Kidney tubule cell (primary cell): ENCODE measurements around the gene PCGF3.
A peak's percentile ranks its signal among the peaks of the same experiment; 100 is the strongest.
"Not testable (repeated sequence)": the region's sequence is repeated elsewhere in the genome, so short reads cannot be mapped to it uniquely, and the experiment has no call there.

Experiments
- DNase-seq: peaks from one replicate; pipeline ENCODE4 v3.0.0-alpha.2; 2018; ENCODE audit warnings: low spot score

The PCGF3 gene

DNA sequence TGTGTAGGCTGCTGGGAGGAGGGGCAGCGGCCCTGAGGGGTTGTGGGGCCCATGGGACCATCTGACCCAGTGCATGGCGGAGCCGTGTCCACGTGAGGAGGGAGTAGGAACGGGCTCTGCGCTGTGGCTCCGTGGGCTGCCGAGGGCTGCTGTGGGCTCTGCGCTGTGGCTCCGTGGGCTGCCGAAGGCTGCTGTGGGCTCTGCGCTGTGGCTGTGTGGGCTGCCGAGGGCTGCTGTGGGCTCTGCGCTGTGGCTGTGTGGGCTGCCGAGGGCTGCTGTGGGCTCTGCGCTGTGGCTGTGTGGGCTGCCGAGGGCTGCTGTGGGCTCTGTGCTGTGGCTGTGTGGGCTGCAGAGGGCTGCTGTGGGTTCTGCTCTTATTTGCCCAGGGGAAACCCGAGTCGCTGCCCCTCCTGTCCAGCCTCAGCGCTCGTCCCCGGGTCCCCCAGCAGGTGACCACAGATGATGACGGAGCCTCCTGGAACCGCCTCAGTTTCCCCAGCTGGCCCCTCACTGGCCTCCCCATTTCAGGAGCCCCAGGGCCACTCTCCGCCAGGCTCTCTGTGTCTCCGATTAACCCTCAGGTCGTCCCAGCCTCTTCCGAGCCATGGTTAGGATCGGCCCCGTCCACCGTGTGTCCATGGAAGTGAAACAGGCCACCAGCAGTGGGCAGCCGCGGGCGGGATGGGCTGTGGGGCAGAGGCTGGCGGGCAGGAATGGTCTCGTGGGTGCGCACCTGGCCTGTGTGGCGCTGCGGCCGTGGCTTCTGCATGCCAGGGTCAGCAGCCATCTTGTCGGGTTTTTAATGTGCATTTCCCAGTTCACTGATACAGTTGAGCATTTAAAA, 20.0 kb downstream of the PCGF3 start:
- no peak for DNase-seq

DNA sequence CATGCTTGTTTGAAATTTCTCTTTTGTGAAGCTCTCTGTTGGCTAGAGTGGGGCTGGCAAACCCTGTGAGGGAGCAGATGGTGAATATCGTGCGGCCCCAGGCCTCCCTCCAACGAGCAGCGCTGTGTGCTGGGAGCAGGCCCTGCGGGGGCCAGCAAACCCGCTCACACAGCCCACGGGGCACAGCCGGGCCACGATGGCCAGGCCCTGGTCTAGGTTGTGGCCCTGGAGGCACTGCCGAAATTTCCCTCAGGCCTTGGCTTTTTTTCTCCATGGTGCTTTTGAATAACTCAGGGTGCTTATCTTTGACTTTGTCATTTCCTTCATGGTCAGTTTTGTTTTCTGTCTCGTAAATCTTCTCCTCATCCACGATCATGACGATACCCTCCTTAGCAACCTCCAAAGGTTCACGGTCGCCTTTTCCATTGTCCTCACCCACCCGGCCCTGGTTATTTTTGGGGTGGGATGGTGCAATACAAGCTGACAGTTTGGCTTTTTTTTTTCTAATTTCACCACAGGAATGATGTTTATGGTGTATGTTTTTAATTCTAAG, 20.7 kb downstream of the PCGF3 start:
- DNase-seq = no peak

DNA sequence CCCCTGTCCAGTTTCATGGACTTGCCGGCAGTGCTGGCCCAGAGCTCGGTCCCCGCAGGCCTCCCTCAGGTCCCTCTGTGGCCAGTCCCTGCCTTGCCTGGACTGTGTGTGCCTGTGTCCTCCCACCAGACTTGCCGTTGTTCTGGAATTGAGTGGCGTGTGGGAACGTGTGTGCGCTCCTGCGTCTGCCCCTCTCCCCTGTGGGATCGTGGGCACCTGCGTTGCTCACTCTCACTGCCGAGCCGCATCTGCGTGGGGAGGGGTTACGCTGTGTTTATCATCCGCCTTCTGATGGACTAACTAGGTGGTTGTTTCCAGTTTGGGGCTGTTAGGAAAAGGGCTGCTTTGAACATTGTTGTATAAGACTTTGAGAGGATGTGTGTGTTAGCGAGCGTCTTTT, 21.2 kb downstream of the PCGF3 start:
- DNase-seq = no peak

DNA sequence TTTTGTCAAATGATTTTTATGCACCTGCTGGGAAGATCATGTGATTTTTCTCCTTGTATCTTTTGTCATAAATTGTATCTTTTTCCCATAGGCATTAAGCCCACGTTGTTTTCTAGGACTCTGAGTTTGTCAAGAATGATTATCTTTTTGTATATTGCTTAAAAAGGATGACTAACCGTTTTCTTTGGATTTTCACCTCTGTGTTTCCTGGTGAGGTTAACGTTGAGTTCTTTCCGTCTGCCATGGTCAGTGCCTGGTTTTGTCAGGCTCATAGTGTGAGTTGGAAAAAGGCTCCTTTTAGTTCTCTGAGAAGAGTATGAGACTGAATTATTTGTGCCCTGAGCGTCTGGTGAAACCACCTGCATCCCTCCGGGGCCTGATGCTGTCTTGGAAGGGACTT, 21.9 kb downstream of the PCGF3 start:
- DNase-seq = peak; percentile 42

DNA sequence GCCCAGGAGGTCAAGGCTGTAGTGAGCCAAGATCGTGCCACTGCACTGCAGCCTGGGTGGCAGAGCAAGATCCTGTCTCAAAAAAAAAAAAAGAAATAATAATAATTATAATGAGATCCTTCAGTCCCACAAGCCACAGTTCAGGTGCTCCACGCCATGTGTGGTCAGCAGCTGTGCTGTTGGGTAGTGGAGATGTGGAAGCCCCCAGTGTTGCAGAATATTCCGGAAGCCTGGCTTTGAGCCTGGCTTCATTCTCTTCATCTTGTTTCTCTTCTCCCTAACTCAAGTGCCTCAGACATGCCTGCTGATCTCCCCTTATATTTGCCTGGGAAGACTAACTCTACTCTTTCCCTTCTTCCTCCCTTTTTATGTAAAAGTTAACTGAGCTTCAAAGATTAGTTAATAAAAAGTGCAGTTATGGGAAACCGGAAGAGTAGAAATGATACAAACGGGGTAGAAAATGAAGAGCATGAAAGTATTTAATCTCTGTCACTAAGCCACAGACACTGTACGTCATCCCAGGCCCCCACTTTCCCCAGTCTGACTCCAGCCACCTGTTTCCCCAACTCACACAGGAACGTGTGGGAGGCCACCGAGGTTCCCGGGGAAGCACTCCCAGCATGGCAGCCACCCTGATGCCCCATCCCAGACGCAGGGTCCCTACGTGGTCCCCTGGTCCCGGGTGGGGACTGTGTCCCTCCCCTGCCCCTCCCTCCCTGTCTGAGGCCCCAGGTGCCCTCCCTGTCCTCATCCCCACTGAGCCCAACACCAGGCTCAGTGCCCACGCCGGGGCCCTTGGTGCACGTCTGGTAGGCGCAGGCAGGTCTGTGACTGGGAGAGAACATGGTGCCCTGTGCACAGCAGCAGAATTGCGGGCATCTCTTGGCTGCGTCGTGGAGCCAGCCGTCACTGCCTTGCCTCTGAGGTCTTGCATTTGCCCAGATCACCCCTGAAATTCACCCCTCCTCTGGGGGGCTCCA, 24.0 kb downstream of the PCGF3 start:
- DNase-seq = no peak

DNA sequence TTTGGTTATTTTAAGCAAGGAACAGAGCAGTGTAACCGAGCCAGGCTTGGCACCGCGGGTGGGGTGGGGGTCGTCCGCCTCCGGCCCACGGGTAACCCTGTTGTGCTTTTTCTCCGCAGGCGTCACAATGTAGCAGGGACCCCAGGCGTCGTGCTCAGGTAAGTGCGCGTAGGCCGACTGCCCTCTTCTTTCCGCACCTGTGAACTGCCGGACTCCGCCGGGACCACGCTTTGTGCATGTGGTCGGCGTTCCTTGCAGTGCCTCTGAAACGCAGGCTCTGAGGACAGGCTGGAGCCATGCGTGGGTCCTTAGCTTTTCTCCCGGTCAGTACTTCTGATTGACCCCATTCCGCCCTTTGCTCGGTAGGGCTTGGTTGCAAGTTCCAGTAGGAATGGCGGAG, 24.9 kb downstream of the PCGF3 start:
- no peak for DNase-seq

DNA sequence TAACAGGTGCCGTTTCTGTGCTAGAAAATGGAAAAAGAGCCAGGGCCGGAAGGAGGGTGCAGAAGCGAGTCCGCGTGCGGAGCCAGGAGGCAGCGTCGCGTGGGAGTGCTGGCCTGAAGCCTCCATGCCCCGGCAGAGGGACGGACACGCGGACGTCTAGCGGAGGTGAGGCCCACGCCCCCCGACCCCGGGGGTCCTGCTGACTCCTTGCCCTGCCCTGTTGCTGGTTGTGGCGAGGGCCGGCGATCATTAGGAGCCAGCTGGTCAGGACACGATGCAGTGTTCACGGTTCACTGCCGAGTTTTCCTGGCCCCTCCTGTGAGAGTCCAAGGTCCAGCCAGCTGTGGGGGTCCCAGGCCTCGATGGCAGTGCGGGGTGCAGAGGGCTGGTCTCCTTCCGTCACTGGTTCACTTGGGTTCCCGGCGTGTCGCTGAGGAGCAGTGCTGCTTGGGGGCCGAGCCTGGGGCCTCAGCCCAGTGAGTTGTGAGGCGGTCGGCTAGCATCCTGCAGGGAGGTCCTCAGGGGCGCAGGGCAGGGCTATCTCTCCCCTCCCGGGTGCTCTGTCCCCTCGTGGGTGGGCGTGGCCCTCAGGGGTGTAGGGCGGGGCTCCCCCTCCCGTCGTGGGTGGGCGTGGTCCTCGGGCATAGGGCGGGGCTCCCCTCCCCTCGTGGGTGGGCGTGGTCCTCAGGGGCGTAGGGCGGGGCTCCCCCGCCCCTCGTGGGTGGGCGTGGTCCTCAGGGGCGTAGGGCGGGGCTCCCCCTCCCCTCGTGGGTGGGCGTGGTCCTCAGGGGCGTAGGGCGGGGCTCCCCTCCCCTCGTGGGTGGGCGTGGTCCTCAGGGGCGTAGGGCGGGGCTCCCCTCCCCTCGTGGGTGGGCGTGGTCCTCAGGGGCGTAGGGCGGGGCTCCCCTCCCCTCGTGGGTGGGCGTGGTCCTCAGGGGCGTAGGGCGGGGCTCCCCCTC, 25.6 kb downstream of the PCGF3 start:
- not testable (repeated sequence) for DNase-seq

DNA sequence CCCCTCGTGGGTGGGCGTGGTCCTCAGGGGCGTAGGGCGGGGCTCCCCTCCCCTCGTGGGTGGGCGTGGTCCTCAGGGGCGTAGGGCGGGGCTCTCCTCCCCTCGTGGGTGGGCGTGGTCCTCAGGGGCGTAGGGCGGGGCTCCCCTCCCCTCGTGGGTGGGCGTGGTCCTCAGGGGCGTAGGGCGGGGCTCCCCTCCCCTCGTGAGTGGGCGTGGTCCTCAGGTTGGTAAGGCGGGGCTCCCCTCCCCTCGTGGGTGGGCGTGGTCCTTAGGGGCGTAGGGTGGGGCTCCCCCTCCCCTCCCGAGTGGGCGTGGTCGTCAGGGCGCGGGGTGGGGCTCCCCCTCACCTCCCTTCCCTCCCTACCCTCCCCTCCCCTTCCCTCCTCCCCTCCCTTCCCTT, 26.3 kb downstream of the PCGF3 start:
- DNase-seq = not testable (repeated sequence)

DNA sequence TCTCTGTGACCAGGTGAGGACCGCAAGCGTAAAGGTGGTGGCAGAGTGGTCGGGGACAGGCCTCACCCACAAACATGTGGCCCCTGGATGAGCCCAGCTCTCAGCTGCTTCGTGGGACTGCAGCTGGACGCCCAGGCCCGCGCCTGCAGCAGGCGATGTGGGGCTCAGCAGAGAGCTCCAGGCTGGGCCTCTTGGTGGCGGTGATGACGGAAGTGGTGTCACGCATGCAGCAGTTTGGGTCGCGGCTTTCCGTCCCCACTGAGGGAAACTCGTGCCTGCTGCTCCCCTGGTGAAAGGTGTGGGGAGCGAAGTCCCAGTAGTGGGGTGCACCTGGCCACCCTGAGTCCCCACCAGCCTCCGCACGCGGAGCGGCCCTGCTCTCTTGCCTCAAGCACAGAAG, 26.9 kb downstream of the PCGF3 start:
- no peak for DNase-seq

DNA sequence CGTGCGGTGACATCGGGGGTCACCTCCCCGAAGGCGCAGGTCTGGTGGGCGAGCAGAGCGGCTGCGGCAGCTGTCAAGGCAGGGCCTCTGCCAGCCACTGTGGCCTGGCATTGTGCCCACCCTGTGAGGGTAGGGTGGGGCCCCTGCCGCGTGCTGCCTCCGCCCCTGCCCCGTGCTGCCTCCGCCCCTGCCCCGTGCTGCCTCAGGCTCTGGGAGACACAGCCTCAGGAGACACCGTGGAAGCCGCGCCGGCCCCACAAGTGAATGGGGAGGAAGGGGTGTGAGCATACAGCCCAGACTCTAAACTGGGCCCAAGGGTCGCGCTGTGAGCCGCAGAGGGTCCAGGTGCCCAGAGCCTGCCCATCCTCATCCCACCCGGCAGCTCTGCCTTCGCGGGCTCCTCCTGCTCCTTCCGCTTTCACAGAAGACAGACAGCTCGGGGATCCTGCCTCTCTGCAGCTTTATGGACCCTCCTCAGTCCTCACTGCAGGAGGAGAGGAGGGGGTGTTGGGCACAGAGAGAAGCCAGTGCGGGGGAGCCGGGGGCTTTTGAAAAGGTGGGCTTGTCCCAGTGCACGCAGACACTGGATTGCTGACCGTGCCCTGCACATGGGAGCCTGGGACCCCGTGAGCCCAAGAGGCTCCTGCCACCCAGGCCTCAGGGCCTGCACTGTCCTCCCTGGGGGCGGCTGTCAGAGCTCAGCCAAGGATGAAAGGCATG, 27.4 kb downstream of the PCGF3 start:
- DNase-seq = no peak

DNA sequence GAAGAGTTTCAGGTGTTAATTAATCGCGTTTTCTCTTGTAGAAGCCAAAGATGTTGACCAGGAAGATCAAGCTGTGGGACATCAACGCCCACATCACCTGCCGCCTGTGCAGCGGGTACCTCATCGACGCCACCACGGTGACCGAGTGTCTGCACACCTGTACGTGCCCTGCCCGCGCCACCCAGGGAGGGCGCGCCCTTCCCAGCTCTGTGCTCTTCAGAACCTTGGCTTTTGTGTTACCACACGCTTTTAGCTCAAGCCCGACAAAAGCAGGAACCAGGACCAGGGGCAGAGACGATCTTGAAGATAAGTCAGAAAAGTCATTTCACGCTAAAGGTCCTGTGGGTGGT, 28.0 kb downstream of the PCGF3 start:
- no peak for DNase-seq

DNA sequence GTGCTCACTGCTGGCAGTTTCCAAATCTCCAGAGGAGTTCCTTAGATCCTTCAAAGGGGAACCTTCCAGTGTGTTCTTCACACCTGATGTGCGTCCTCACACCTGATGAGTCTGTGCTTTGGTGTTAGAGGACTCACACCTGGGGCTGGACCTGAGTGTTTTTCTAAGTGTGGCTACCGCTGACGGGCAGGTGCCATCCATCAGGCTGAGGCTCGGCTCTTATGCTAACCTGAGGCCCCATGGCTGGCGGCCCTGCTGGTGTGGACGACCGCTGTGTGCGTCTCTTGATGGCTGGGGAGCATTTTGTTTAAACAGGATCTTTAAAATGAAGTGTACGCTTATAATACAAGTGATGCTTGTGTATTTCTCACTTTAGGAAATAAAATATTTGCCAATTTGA, 28.4 kb downstream of the PCGF3 start:
- no peak for DNase-seq

DNA sequence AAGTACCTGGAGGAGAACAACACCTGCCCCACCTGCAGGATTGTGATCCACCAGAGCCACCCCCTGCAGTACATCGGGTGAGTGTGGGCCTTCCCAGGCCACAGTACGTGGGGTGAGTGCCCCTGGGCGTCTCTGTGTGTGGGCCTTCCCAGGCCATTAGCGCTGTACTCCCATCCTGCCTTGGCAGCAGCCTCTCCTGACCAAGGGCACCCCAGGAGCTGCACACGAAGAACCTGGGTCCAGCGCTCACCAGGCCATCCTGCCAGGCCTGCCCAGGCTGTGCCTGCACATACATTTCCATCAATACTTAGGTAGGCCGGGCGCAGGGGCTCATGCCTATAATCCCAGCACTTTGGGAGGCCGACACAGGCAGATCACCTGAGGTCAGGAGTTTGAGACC, 29.3 kb downstream of the PCGF3 start:
- no peak for DNase-seq

DNA sequence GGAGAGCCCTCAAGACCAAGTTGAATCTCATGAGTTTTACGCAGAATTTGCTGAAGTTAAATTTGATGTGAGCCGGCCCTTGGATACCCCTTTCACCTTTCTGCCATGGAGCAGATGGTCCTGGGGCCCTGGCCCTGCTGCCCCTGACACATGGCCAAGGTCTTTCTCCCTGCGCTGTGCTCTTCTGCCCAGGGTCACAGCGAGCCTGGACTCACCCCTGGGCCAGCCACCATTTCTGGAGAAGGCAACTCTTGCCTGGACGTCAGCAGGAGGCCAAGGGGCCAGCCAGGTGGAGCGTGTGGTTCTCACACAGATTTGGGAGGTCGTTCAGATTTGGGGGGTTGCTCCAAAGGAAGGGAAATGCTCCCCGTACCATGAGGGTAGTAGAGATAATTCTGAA, 30.0 kb downstream of the PCGF3 start:
- DNase-seq = no peak

DNA sequence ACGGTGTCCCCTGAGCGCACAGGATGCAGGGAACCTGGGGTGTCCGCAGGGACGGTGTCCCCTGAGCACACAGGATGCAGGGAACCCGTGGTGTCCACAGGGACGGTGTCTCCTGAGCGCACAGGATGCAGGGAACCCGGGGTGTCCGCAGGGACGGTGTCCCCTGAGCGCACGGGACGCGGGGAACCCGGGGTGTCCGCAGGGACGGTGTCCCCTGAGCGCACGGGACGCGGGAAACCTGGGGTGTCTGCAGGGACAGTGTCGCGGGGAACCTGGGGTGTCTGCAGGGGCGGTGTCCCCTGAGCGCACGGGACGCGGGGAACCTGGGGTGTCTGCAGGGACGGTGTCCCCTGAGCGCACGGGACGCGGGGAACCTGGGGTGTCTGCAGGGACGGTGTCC, 30.9 kb downstream of the PCGF3 start:
- not testable (repeated sequence) for DNase-seq

DNA sequence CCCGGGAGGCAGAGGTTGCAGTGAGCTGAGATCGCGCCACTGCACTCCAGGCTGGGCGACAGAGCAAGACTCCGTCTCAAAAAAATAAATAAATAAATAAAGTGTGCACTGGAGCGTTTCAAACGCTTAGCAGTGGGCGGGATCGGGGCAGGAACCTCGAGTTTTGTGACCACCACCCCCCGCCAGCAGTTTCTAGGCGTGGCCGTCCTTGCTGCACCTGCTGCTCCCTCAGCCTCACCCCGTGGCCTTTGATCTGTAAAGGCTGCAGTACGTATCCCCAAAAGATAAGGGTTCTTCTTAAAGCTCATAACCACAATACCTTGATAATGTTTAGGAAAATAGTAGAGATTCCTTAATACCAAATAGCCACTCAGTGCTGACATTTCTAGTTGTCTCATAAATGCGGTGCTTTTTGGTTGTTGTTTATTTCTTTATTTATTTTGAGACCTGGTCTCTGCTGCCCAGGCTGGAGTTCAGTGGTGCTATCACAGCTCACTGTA, 33.2 kb downstream of the PCGF3 start:
- no peak for DNase-seq

DNA sequence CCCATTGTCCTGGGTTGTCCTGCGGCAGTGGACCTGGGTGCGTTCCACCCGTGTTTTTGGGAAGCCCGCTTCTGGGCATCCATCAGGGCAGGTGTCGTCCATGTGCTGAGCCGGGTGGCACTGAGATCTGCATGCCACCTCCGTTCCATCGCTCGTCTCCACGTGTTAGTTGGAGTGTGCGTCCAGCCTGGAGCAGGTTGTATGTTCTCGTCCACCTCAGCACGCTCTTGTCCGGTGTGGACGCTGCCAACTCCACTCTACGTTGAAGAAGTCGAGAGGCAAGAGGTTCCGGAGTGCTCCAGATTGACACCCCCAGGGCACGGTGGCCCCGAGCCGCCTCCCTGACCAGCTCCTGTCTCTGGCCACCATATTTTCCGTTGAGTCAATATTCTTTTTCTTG, 33.9 kb downstream of the PCGF3 start:
- no peak for DNase-seq

DNA sequence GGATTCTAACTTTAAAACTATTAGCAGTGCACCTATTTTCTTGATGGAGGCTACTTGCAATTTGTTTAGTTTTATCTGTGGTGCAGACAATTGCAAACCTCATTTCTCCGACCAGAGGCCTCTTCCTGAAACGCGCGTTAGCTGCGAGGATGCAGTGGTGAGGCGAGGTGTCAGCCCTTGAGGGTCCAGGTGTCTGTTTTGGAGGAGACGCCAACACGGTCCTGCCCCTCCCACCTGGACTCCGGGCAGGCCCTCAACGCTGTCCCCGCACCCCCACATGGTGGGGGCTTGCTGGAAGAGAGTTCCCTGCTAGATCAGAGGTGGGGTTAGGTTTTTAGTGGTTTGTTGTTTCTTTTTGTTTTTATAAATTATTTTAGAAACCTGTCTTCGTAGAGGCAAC, 34.4 kb downstream of the PCGF3 start:
- no peak for DNase-seq

DNA sequence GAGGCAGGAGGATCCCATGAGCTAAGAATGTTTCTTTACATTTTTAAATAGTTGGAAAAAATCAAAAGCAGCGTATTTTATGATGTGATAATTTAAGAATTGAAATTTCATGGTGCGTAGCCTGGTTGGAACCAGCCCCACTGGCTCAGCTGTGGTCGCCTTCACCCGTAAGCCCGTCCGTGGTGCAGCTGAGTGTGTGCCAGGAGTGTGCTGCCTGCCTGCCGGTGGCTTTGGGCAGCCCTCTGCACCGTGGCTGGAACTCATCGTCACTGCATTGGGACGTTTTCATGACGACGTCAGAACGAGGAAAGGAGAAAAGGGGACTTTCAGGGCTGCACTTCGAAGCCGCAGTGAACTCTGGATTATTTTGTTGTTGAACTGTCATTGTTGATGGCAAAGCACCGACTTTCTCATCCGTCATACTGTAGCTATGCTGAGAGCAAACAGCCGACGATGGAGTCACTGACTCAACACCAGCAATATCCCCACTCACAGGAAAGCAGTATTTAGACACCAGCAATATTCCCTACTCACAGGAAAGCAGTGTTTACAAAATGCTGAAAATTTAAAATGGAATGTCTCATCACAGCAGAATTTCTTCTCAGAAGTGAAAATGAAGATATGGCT, 35.1 kb downstream of the PCGF3 start:
- DNase-seq = no peak

DNA sequence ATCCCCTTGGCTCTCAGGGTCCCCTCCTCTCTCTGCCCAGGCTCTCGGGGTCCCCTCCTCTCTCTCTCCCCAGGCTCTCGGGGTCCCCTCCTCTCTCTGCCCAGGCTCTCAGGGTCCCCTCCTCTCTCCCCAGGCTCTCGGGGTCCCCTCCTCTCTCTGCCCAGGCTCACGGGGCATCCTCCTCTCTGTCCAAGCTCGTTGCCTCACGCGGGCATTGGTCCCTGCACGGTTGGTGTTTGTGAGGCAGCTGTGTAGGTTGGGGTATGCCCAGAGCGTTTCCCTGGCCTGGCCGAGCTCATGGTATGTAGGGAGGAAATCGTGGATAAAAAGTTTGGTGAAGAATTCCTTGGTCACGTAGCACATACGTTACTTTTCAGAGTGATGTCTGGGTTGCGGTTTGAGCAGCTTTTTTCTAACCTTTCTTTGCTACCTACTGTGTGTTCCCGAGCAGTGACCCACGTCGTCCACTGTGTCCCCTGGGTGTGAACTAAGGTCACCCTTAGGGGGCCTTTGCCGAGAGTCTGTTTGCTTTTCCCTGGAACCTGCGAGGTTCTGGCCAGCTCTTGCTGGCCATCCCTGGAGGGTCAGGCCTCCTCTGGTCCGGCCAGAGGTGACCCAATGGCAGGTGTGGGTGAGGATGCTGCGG, 36.6 kb downstream of the PCGF3 start:
- no peak for DNase-seq
